HepG2 (cell line): ENCODE data around the gene MIA2. TPM values are rescaled to one million over a fixed set of nuclear protein-coding genes. Genes with fewer than 3 reads are reported as not detected.
A peak's percentile ranks its signal among the peaks of the same experiment; 100 is the strongest.

Source experiments
- CAMTA2 ChIP-seq: sonication (generic); formaldehyde crosslinking; IDR thresholded peaks from 2 replicates; pipeline ENCODE4 v1.4.0; 2020; ENCODE audit warnings: mild to moderate bottlenecking, missing genetic modification reagents, borderline replicate concordance
- CHD4 ChIP-seq: fragments of 200-600 bp; sonication (generic); IDR thresholded peaks from 2 replicates; pipeline ENCODE4 v1.7.0; 2017; ENCODE audit warnings: mild to moderate bottlenecking, low read length, borderline replicate concordance
- DDIT3 ChIP-seq: sonication (generic); formaldehyde crosslinking; IDR thresholded peaks from 2 replicates; pipeline ENCODE4 v1.4.0; 2020; ENCODE audit warnings: mild to moderate bottlenecking, missing genetic modification reagents
- FOXP4 ChIP-seq: sonication (generic); formaldehyde crosslinking; IDR thresholded peaks from 2 replicates; pipeline ENCODE4 v1.4.0; 2020; ENCODE audit warnings: missing genetic modification reagents
- HDAC2 ChIP-seq: sonication (generic); formaldehyde crosslinking; IDR thresholded peaks from 2 replicates; pipeline ENCODE4 v1.4.0; 2020; ENCODE audit warnings: missing genetic modification reagents
- HMG20A ChIP-seq: IDR thresholded peaks from 2 replicates; pipeline ENCODE4 v1.6.1; 2016; ENCODE audit warnings: borderline replicate concordance
- HMG20B ChIP-seq: conservative IDR thresholded peaks from 2 replicates; pipeline ENCODE4 v1.6.1; 2016; ENCODE audit warnings: missing genetic modification reagents, missing compliant biosample characterization
- KAT7 ChIP-seq: IDR thresholded peaks from 2 replicates; pipeline ENCODE4 v1.6.1; 2018; ENCODE audit warnings: borderline replicate concordance, missing compliant biosample characterization
- LRRFIP1 ChIP-seq: sonication (generic); formaldehyde crosslinking; conservative IDR thresholded peaks from 2 replicates; pipeline ENCODE4 v1.4.0; 2020; ENCODE audit warnings: missing genetic modification reagents
- NBN ChIP-seq: fragments of 450-650 bp; conservative IDR thresholded peaks from 2 replicates; pipeline ENCODE4 v1.6.1; 2017
- NCOA1 ChIP-seq: sonication (generic); formaldehyde crosslinking; IDR thresholded peaks from 2 replicates; pipeline ENCODE4 v1.9.0; 2021; ENCODE audit warnings: missing genetic modification reagents
- NFATC3 ChIP-seq: sonication (generic); formaldehyde crosslinking; IDR thresholded peaks from 2 replicates; pipeline ENCODE4 v1.5.1; 2020; ENCODE audit warnings: mild to moderate bottlenecking, missing genetic modification reagents
- PRMT3 ChIP-seq: sonication (generic); formaldehyde crosslinking; IDR thresholded peaks from 2 replicates; pipeline ENCODE4 v1.8.1; 2022; ENCODE audit warnings: low read depth, mild to moderate bottlenecking, moderate library complexity, missing genetic modification reagents, borderline replicate concordance
- REST ChIP-seq, 2 experiments: IDR thresholded peaks; 2 replicates each; pipeline ENCODE4 v1.6.1; 2011 to 2012; ENCODE audit warnings: low read length in 2 of 2, borderline replicate concordance in 1 of 2, low read depth in 1 of 2, mild to moderate bottlenecking in 1 of 2, moderate library complexity in 1 of 2
- SAFB2 ChIP-seq: sonication (generic); formaldehyde crosslinking; IDR thresholded peaks from 2 replicates; pipeline ENCODE4 v1.5.1; 2020; ENCODE audit warnings: missing genetic modification reagents, low read depth, mild to moderate bottlenecking, borderline replicate concordance
- SAP130 ChIP-seq: IDR thresholded peaks from 2 replicates; pipeline ENCODE4 v1.6.1; 2016; ENCODE audit warnings: low read depth
- ZFP90 ChIP-seq: sonication (generic); formaldehyde crosslinking; IDR thresholded peaks from 2 replicates; pipeline ENCODE4 v1.8.0; 2022; ENCODE audit warnings: missing genetic modification reagents, mild to moderate bottlenecking, inconsistent platforms, borderline replicate concordance
- ZFX ChIP-seq: sonication (generic); formaldehyde crosslinking; IDR thresholded peaks from 2 replicates; pipeline ENCODE4 v1.4.0; 2020; ENCODE audit warnings: mild to moderate bottlenecking, low read depth, missing genetic modification reagents, moderate library complexity
- ZNF256 ChIP-seq: sonication (generic); formaldehyde crosslinking; conservative IDR thresholded peaks from 2 replicates; pipeline ENCODE4 v1.4.0; 2020; ENCODE audit warnings: missing genetic modification reagents
- ZNF326 ChIP-seq: sonication (generic); formaldehyde crosslinking; IDR thresholded peaks from 2 replicates; pipeline ENCODE4 v1.4.0; 2020; ENCODE audit warnings: missing genetic modification reagents, borderline replicate concordance
- ZNF652 ChIP-seq: IDR thresholded peaks from 2 replicates; pipeline ENCODE4 v1.6.1; 2016; ENCODE audit warnings: low read depth, borderline replicate concordance
- ZZZ3 ChIP-seq: sonication (generic); formaldehyde crosslinking; IDR thresholded peaks from 2 replicates; pipeline ENCODE4 v1.4.0; 2020; ENCODE audit warnings: missing genetic modification reagents, mild to moderate bottlenecking, borderline replicate concordance
- polyA plus RNA-seq, 8 experiments: library from polyadenylated mRNA; depleted of rRNA in 3 of 8; stranded (reverse) in 7 of 8; unstranded in 1 of 8; fragments of >200 nt; fragmentation: Illumina TruSeq in 4 of 8; extraction: Trizol in 4 of 8; gene quantifications; 2 replicates each; pipeline versions ENCODE4 v1.2.1 to v1.2.3, GENCODE V29; 2011 to 2016; ENCODE audit warnings: low read depth in 4 of 8, missing spikeins in 1 of 8, mixed read lengths in 1 of 8; ENCODE audit not compliant: insufficient read depth in 1 of 8
- total RNA-seq, 5 experiments: library from RNA; depleted of rRNA; stranded (reverse); fragments of >200 nt; fragmentation: Illumina TruSeq; extraction: Trizol; gene quantifications; 2 replicates each; pipeline ENCODE4 v1.2.3, GENCODE V29; 2016; ENCODE audit warnings: low read depth in 1 of 5

Gene MIA2
- total and polyA plus RNA-seq, 2 of the 13 experiments (the other 11 are each of a cell fraction or from before 2014, with no cell fraction given): 134 to 158 TPM

GRCh38 chr14:39433452-39433813 lies 199.7 kb downstream of the MIA2 start (continued):
- TF ChIP-seq FOXP4 (CRISPR knock-in tag) (no peak), HMG20B (CRISPR knock-in tag) (no peak), HDAC2 (no peak), SAFB2 (CRISPR knock-in tag) (no peak), ZFP90 (CRISPR knock-in tag) (no peak), ZNF256 (CRISPR knock-in tag) (no peak), ZFX (CRISPR knock-in tag) (no peak), REST (IDR thresholded peaks at IDR 0.05; ENCODE audit: borderline replicate concordance in 1 of 2, low read depth in 1 of 2, low read length in 2 of 2) (no peak), KAT7 (CRISPR knock-in tag) (no peak), LRRFIP1 (CRISPR knock-in tag) (no peak), NCOA1 (CRISPR knock-in tag) (no peak), ZZZ3 (CRISPR knock-in tag) (no peak), DDIT3 (CRISPR knock-in tag) (no peak), ZNF326 (CRISPR knock-in tag) (no peak), HMG20A (CRISPR knock-in tag) (no peak), SAP130 (CRISPR knock-in tag) (no peak), ZNF652 (CRISPR knock-in tag) (peak; percentile 94), NFATC3 (CRISPR knock-in tag) (no peak), NBN (no peak), CAMTA2 (no peak), PRMT3 (CRISPR knock-in tag) (no peak), CHD4 (no peak)
